Activated naive CD8-positive, alpha-beta T cell (primary cell): ENCODE data around the gene PTPRN2.
A peak's percentile ranks its signal among the peaks of the same experiment; 100 is the strongest.
"Not testable (repeated sequence)": the region's sequence is repeated elsewhere in the genome, so short reads cannot be mapped to it uniquely, and the experiment has no call there.

Source experiments
- H3K27ac Mint-ChIP-seq: one replicate; pipeline ENCODE4 v1.8.0; 2021; ENCODE audit warnings: mixed read lengths
- H3K27me3 Mint-ChIP-seq: one replicate; pipeline ENCODE4 v1.8.0; 2021; ENCODE audit warnings: mixed read lengths
- H3K36me3 Mint-ChIP-seq: one replicate; pipeline ENCODE4 v1.8.0; 2021; ENCODE audit warnings: mixed read lengths
- H3K4me1 Mint-ChIP-seq: one replicate; pipeline ENCODE4 v1.8.0; 2021; ENCODE audit warnings: low read depth, mixed read lengths
- H3K4me3 Mint-ChIP-seq: one replicate; pipeline ENCODE4 v1.8.0; 2021; ENCODE audit warnings: mild to moderate bottlenecking, mixed read lengths
- H3K9me3 Mint-ChIP-seq: one replicate; pipeline ENCODE4 v1.8.0; 2021; ENCODE audit warnings: low read depth, mixed read lengths

Gene PTPRN2

DNA sequence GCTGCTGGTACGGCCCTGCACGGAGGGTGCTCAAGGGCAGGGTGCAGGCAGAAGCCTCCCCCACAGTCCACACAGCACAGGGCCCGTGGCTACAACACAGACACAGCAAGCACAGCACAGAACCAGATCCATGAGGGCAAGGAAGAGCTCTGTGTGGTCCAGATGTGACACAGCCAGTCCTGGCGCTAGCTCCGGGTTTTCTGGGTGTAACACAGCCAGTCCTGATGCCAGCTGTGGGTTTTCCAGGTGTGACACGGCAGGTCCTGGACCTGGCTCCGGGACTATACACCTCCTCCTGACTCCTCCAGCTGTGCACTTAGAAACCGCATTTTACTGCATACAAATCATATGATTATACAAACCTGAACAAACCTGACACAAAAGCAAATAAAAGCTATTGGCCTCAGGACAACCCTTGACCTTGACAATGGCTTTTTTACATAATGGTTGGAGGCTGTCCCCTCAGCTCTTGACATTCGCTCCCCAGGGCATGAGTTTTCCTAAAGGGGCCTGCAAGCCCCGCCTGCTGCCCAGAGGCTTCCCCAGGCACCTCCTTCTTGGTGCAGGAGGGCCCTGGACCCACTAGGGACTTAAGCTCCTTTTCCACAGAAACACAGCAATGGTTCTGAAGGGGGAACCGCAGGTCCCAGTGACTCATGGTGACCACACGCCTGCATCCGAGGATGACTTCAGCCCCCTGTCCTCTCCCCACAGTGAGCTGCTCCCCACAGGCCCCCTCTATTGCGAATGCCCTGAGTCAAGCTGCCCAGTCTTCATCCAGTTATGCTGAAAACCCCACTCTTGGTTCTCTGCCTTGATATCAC, 209.6 kb downstream of the PTPRN2 start:
- peaks cover 4% of the 10 kb centered on the region for H3K27me3 Mint-ChIP-seq
- H3K9me3 Mint-ChIP-seq = peaks cover 4% of the 10 kb centered on the region
- H3K4me3 Mint-ChIP-seq = no peak overlapping the region
- H3K36me3 Mint-ChIP-seq = no peaks in the 10 kb centered on the region
- no peak overlapping the region for H3K27ac Mint-ChIP-seq
- H3K4me1 Mint-ChIP-seq = peaks cover 15% of the 10 kb centered on the region

DNA sequence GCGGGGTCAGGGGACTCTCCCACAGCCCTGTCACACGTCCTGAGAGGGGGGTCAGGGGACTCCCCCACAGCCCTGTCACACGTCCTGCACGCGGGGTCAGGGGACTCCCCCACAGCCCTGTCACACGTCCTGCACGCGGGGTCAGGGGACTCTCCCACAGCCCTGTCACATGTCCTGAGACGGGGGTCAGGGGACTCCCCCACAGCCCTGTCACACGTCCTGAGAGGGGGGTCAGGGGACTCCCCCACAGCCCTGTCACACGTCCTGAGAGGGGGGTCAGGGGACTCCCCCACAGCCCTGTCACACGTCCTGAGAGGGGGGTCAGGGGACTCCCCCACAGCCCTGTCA, 210.8 kb downstream of the PTPRN2 start:
- H3K27ac Mint-ChIP-seq, H3K9me3 Mint-ChIP-seq, H3K27me3 Mint-ChIP-seq, H3K4me3 Mint-ChIP-seq, H3K36me3 Mint-ChIP-seq: not testable (repeated sequence)
- H3K4me1 Mint-ChIP-seq = peaks cover 15% of the 10 kb centered on the region

DNA sequence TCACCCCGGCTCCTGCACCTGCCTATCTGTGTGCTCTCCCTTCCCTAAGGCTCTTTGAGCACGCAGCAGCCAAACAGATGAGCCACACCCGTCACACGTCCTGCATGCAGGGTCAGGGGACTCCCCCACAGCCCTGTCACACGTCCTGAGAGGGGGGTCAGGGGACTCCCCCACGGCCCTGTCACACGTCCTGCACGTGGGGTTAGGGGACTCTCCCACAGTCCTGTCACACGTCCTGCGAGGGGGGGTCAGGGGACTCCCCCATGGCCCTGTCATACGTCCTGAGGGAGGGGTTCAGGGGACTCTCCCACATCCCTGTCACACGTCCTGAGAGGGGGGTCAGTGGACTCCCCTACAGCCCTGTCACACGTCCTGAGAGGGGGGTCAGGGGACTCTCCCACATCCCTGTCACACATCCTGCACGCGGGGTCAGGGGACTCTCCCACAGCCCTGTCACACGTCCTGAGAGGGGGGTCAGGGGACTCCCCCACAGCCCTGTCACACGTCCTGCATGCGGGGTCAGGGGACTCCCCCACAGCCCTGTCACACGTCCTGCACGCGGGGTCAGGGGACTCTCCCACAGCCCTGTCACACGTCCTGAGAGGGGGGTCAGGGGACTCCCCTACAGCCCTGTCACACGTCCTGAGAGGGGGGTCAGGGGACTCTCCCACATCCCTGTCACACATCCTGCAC, 211.3 kb downstream of the PTPRN2 start:
- peak overlapping the region; percentile 61 for H3K27ac Mint-ChIP-seq
- H3K27me3 Mint-ChIP-seq = not testable (repeated sequence)

DNA sequence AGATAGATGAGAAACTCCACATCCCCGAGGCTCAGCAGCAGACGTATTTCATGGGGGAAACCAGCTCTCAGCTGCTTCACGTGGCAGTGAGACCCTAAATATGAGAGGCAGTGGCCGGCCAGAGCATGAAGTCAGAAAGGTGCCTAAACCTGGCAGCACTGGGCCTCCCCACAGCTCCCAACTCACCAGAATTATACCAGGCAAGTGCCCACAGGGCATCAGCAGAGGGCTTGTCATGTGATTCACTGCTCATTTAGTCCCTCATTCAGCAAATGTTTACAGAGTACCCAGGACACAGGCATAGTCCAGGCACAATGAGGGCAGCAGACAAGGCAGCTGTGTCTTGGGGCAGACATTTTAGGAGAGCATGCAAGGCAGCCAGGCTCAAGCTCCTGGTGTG, 212.6 kb downstream of the PTPRN2 start:
- Mint-ChIP-seq H3K27me3 (no peaks in the 10 kb centered on the region), H3K4me3 (no peak overlapping the region), H3K27ac (no peak overlapping the region), H3K36me3 (no peaks in the 10 kb centered on the region), H3K9me3 (no peaks in the 10 kb centered on the region), H3K4me1 (peaks cover 15% of the 10 kb centered on the region)

More for the DNA sequence above, 211.3 kb downstream of the PTPRN2 start:
- peaks cover 15% of the 10 kb centered on the region for H3K4me1 Mint-ChIP-seq
- not testable (repeated sequence) for H3K4me3 Mint-ChIP-seq, H3K9me3 Mint-ChIP-seq, H3K36me3 Mint-ChIP-seq

- Mint-ChIP-seq H3K36me3 (no peaks in the 10 kb centered on the region), H3K27ac (no peak overlapping the region), H3K4me3 (no peak overlapping the region), H3K9me3 (no peaks in the 10 kb centered on the region), H3K4me1 (peaks cover 15% of the 10 kb centered on the region), H3K27me3 (no peaks in the 10 kb centered on the region)
Observed at GRCh38 chr7:158374586-158374985, 213.0 kb downstream of the PTPRN2 start.

GRCh38 chr7:158374146-158374545, 213.5 kb downstream of the PTPRN2 start:
- Mint-ChIP-seq H3K36me3 (no peaks in the 10 kb centered on the region), H3K27me3 (no peaks in the 10 kb centered on the region), H3K9me3 (no peaks in the 10 kb centered on the region), H3K4me1 (peaks cover 15% of the 10 kb centered on the region), H3K4me3 (no peak overlapping the region), H3K27ac (no peak overlapping the region)

DNA sequence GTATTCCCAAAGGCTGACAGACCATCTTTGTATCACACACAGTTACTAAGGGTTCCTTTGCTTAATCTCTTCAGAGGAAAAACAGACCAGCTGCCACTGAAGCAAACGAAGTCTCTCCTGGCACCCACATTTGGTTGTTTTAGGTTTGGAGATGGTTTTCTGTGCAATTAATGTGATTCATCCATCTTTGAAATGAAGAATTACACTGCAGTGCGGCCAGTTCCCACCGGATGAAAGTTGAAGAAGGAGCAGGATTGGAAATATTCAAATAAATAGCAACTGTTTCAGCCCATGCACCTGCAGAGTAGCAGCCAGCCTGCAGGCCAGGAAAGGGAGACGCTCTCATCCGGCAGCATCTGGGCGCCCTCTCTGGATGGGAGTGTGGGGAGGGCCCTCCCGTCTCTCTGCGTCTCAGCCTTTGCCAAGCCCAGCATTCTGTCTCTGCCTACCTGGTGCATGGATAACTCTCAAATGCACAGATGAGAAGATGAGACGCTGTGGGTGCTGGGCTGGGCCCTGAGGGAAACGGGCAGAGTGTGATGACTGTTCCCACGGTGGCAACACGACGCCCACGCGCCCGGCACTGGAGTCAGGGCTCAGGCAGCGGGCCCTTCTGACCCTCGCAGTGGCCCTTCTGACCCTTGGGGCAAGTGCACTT, 214.0 kb downstream of the PTPRN2 start:
- Mint-ChIP-seq H3K27me3 (no peaks in the 10 kb centered on the region), H3K4me3 (no peak overlapping the region), H3K36me3 (no peaks in the 10 kb centered on the region), H3K27ac (no peak overlapping the region), H3K9me3 (no peaks in the 10 kb centered on the region), H3K4me1 (peaks cover 15% of the 10 kb centered on the region)

- H3K4me1 Mint-ChIP-seq = peaks cover 15% of the 10 kb centered on the region
- no peak overlapping the region for H3K4me3 Mint-ChIP-seq
- no peaks in the 10 kb centered on the region for H3K36me3 Mint-ChIP-seq
- H3K9me3 Mint-ChIP-seq = no peaks in the 10 kb centered on the region
- no peaks in the 10 kb centered on the region for H3K27me3 Mint-ChIP-seq
- no peak overlapping the region for H3K27ac Mint-ChIP-seq
Observed at GRCh38 chr7:158372400-158373342, 215.0 kb downstream of the PTPRN2 start.

- H3K36me3 Mint-ChIP-seq = no peaks in the 10 kb centered on the region
- H3K4me1 Mint-ChIP-seq = peaks cover 12% of the 10 kb centered on the region
- no peak overlapping the region for H3K27ac Mint-ChIP-seq
- H3K4me3 Mint-ChIP-seq = no peak overlapping the region
- no peaks in the 10 kb centered on the region for H3K9me3 Mint-ChIP-seq
- no peaks in the 10 kb centered on the region for H3K27me3 Mint-ChIP-seq
Observed at GRCh38 chr7:158371856-158372255, 215.8 kb downstream of the PTPRN2 start.

DNA sequence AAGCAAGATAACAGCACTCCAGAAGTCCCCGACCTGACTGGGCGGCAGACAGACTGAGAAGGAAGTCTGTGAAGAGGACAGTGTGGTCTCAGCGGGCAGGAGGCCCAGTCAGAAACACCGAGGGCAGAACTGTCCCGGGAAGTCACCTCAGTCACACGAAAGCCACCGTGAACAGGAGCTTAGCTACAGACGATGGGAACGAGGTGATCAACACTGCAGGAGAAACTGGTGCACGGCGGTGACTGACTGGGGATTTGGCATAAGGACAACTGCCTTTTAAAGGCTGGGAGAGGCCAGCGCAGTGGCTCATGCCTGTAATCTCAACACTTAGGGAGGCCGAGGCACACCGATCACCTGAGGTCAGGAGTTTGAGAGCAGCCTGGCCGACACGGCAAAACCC, 217.8 kb downstream of the PTPRN2 start:
- no peaks in the 10 kb centered on the region for H3K9me3 Mint-ChIP-seq

DNA sequence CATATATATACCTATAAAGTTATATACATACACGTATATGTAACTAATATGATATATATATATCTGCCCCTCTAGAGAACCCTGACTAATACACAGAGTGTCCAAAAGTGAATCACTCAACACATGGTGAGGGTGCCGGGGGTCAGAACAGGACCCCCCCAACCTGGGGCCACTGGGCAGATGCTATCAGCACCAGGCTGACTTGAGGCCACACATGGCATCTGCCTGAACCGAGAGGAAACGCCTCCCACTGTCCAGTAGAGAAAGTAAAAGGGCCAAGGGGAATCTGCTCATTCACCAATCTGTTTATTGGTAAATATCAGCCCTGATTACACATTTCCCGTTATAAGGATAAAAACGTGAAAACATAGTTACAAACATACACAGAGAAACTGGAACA, 218.3 kb downstream of the PTPRN2 start:
- no peak overlapping the region for H3K4me3 Mint-ChIP-seq
- no peaks in the 10 kb centered on the region for H3K9me3 Mint-ChIP-seq
- H3K27me3 Mint-ChIP-seq = no peaks in the 10 kb centered on the region
- H3K27ac Mint-ChIP-seq = no peak overlapping the region
- no peaks in the 10 kb centered on the region for H3K36me3 Mint-ChIP-seq
- H3K4me1 Mint-ChIP-seq = no peaks in the 10 kb centered on the region

More for the DNA sequence above, 217.8 kb downstream of the PTPRN2 start:
- Mint-ChIP-seq H3K4me1 (peaks cover 2% of the 10 kb centered on the region), H3K36me3 (no peaks in the 10 kb centered on the region), H3K27ac (no peak overlapping the region), H3K27me3 (no peaks in the 10 kb centered on the region), H3K4me3 (no peak overlapping the region)

DNA sequence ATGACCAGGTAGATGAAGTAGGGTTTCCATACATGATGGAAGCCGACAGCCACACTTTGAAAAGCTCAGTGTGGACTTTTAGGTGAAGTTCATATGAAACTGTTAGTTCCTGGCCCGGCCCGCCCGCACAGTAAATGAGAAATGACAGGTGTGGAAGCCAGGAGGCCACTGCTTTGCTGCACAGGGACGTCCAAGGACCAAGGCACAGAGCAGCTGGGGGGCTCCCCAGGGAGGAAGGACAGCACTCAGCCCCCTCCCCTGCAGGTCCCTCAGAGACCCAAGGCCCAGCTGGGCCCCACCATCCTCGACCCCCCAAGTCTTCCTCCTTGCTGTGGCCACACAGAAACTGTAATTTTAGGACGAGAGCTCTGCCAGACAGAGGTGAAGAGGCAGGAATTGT, 219.2 kb downstream of the PTPRN2 start:
- Mint-ChIP-seq H3K27me3 (no peaks in the 10 kb centered on the region), H3K27ac (no peak overlapping the region), H3K9me3 (no peaks in the 10 kb centered on the region)

DNA sequence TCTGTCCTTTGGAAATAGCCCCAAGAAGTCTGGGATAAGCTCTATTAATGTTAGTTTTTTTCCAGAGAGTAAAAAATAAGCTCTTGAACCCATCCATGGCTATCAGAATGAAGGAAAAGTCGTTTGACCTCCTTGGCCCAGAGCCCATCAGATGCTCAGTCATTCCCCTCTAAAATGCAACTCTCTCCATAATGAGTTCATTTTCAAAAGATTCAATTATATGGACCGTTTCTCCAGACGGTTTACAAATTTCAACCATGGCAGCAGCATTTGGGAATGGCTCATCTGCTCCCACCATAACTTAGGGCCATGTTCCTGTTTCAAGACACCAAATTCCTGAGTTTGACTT, 220.0 kb downstream of the PTPRN2 start:
- Mint-ChIP-seq H3K27me3 (no peaks in the 10 kb centered on the region), H3K36me3 (no peaks in the 10 kb centered on the region), H3K27ac (no peak overlapping the region), H3K4me1 (no peaks in the 10 kb centered on the region), H3K9me3 (no peaks in the 10 kb centered on the region), H3K4me3 (no peak overlapping the region)

More for the DNA sequence above, 219.2 kb downstream of the PTPRN2 start:
- Mint-ChIP-seq H3K4me1 (no peaks in the 10 kb centered on the region), H3K4me3 (no peak overlapping the region), H3K36me3 (no peaks in the 10 kb centered on the region)

DNA sequence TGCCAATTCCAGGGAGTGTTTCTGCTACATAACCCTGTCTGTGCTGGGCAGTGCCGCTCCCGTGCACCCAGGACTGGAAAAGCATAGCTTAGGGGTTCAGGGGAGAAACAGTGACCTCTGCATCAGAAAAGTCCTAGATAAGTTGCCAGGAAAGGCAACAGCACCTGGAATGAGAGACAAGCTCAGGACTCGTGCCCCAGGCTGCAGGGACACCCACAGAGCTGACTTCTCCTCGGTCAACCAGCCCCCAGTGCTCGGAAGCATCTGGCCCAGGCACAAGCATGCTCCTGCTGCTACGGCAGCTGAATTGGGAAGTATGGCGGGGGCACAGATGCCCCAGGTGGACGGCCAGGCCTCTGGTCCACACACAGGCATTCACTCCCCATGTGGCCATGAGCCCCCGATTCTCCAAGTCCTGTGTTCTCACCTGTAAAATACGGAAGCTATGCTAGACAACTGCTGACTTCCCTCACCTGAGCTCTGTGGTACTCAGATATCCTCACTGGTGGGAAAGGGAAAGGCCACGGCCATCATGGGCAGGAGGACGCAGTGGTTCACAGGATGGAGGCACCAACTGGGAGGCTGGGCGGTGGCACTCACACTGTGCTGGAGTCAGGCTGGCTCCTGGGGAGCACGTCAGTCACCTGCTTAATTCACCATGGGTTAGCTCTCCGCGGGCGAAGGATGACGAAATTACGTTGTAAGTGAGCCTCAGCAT, 220.5 kb downstream of the PTPRN2 start:
- H3K36me3 Mint-ChIP-seq = no peaks in the 10 kb centered on the region
- H3K9me3 Mint-ChIP-seq = no peaks in the 10 kb centered on the region
- no peak overlapping the region for H3K4me3 Mint-ChIP-seq
- H3K4me1 Mint-ChIP-seq = no peaks in the 10 kb centered on the region
- H3K27me3 Mint-ChIP-seq = no peaks in the 10 kb centered on the region
- H3K27ac Mint-ChIP-seq = no peak overlapping the region
